ENCODE measurements around the gene PRAMEF7.
"Not testable (repeated sequence)": the region's sequence is repeated elsewhere in the genome, so short reads cannot be mapped to it uniquely, and the experiment has no call there.

PRAMEF7 gene

DNA sequence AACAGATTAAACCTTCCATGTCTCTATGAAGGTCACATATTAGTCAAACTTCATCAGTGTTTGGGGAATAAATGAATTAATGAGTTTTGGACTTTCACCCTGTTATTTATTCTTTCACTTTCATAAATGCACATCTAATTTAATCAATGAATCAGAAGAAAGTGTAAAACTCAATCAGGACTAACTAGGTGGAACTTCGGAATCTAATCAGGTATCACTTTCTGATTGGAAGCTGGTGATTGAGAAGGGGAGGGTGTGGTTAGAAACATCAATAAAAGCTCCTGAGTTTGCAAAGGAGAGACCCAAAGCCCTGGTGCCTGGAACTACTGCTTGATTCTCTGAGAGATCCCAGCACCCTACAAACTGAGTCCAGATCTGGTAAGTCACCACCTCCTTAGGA is at the start of gene PRAMEF7:
TSS of gene PRAMEF7 (plus strand) at position 301 of the 400 bp plus-strand sequence. CDS start 1,083 bp downstream, outside the sequence.
- not testable (repeated sequence) for DNase-seq

GRCh38 chr1:12878453-12878852 is 38.0 kb upstream of the PRAMEF7 start:
- not testable (repeated sequence) for DNase-seq

DNA sequence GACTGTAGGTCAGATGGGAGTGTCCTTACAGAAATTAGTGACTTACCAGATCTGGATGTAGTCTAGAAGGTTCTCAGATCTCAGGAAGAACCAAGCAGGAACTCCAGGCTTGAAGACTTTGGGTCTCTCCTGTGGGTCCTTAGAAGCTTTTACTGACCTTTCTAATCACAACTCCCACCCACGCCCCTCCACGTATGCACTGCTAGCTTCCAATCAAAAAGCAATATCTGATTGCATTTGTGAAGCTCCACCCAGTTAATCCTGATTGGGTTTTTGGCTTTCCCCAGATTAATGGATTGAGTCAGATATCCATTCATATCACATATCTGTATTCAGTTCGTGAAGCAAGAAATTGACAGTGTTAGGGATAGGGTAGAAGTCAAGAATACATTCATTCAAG is 30.3 kb upstream of the PRAMEF7 start, which contains the start of gene PRAMEF4:
TSS of gene PRAMEF4 (minus strand) at position 101 of the 400 bp plus-strand sequence. CDS start 2,807 bp downstream, outside the sequence.
- DNase-seq, result not testable (repeated sequence)

DNA sequence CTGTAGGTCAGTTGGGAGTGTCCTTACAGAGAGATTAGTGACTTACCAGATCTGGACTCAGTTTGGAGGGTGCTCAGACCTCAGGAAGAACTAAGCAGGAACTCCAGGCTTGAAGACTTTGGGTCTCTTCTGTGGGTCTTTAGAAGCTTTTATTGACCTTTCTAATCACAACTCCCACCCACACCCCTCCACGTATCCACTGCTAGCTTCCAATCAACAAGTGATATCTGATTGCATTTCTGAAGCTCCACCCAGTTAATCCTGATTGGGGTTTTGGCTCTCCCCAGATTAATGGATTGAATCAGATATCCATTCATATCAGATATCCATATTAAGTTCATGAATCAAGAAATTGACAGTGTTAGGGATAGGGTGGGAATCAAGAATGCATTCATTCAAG is 18.2 kb upstream of the PRAMEF7 start, which contains the start of gene PRAMEF10:
TSS of gene PRAMEF10 (minus strand) at position 101 of the 400 bp plus-strand sequence. CDS start 2,423 bp downstream, outside the sequence.
- DNase-seq, result not testable (repeated sequence)

DNA sequence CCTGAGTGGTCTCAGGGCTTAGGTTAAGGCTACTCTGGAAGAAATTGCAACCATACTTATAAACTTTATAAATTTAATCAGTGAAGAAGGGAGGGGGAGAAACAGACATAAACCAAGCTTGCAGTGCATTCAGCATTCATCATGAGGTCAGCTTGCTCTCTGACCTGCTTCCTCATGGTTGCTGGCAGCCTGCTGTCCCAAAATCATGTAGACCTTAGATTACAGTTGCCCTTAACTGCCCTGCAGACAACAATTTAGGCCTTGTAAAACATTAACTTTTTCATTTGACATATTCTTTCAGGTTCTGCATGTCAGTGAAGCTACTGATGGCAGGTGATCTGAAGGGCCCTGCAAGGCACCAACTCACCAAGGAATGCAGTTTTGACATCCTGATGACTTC is 17.2 kb upstream of the PRAMEF7 start:
- DNase-seq, result not testable (repeated sequence)

DNA sequence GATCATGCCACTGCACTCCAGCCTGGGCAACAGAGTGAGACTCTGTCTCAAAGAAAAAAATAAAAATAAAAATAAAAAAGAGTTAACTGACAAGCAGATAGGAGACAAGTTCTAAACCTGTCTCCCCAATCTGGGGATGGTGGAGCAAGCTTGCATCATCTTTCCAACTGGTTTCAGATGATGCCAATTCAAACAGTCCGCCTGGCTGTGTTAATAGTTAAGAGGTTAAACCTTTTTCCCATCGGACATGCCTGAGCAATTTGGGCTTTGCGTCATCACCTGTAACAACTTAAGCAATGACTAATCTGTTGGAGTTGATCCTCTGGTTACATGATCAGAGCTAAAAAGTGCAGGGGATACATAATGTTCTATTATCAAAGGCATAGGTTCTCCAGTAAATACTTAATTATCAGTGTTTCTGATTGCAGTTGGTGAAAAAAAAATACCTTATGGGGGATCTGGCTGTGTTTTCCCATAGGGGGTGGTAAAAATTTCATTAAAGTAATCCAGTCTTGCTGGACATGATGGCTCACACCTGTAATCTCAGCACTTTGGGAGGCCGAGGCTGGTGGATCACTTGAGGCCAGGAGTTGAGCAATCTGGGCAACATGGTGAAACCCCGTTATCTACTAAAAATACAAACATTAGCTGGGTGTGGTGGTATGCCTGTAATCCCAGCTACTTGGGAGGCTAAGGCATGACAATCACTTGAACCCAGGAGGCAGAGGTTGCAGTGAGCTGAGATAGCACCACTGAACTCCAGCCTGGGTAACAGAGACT is 12.4 kb upstream of the PRAMEF7 start:
- DNase-seq, result not testable (repeated sequence)

- not testable (repeated sequence) for DNase-seq
Observed at GRCh38 chr1:12921749-12922148, 5.3 kb downstream of the PRAMEF7 start.

GRCh38 chr1:12924368-12924767 is 8.0 kb downstream of the PRAMEF7 start:
- not testable (repeated sequence) for DNase-seq

DNA sequence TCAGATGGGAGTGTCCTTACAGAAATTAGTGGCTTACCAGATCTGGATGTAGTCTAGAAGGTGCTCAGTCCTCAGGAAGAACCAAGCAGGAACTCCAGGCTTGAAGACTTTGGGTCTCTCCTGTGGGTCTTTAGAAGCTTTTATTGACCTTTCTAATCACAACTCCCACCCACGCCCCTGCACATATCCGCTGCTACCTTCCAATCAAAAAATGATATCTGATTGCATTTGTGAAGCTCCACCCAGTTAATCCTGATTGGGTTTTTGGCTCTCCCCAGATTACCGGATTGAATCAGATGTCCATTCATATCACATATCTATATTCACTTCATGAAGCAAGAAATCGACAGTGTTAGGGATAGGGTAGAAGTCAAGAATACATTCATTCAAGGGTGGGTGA is 31.1 kb downstream of the PRAMEF7 start, which contains the start of gene PRAMEF6:
TSS of gene PRAMEF6 (minus strand) at position 101 of the 400 bp plus-strand sequence. CDS start 5,062 bp downstream, outside the sequence.
- DNase-seq, result not testable (repeated sequence)
